GM19023 (cell line): ENCODE results near the gene ITGA4.
"Not testable (repeated sequence)": the region's sequence is repeated elsewhere in the genome, so short reads cannot be mapped to it uniquely, and the experiment has no call there.

Experiments
- ATAC-seq: cut with Tn5 transposase; IDR thresholded peaks from one replicate; pipeline ENCODE4 v1.9.1; 2021; ENCODE audit warnings: mild to moderate bottlenecking, moderate library complexity; ENCODE audit not compliant: unreplicated experiment

Gene ITGA4

DNA sequence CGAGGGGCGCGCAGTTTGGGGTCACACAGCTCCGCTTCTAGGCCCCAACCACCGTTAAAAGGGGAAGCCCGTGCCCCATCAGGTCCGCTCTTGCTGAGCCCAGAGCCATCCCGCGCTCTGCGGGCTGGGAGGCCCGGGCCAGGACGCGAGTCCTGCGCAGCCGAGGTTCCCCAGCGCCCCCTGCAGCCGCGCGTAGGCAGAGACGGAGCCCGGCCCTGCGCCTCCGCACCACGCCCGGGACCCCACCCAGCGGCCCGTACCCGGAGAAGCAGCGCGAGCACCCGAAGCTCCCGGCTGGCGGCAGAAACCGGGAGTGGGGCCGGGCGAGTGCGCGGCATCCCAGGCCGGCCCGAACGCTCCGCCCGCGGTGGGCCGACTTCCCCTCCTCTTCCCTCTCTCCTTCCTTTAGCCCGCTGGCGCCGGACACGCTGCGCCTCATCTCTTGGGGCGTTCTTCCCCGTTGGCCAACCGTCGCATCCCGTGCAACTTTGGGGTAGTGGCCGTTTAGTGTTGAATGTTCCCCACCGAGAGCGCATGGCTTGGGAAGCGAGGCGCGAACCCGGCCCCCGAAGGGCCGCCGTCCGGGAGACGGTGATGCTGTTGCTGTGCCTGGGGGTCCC lies at the start of gene ITGA4:
TSS of gene ITGA4 (plus strand) at position 266 of the 620 bp plus-strand sequence. CDS start at position 535, 269 bp downstream.
- peak; percentile 84 for ATAC-seq

DNA sequence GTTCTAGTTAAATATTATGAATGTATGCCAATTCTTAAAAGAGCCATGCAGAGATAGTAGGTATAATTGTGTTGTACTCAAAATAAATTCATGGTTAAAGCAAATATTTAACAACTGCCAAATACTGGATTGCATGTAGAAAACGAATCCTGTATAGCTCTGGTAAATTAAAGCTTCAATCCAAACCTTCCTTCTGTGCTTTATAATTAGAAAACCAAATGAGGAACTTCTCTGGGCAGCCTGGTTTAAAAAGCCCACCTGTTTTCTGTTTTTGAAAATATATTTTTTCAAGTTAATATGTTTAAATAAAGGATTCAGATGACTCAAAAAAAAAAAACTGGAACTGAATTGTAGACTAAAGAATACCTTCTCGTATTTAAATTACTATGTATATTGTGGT lies 48.3 kb upstream of the ITGA4 start:
- no peak for ATAC-seq

DNA sequence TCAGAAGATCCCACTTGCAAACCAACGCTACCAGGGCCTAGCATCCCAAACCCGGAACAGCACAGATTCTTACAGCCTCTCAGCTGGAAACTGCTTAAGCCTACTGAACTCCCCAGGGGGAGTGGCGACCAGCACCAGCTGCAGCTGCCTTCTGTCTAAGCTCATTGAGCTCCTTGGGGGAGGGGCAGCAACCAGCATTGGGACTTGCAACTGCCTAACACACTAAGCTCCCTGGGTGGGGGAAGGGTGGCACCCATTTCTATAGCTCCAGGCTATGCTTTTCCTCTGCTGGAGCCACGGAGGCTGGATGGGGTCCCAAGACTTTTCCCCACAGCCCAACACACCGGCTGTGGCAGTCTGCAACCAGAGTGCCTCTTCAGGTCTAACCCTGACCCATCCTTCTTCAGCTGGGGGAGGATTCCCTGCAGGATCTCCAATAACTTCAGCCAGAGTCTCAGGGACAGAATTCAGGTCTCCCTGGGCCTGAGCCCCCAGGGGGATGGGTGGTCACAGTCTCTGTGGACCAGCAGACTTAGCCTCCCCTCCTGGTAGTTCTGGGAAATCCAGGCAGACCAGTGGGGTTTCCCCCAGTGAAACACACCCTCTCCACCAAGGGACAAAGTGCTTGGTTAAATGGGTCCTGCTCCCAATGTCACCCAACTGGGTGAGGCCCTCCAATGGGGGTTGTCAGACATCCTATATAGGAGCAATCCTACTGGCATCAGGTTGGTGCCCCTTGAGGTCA lies 45.9 kb upstream of the ITGA4 start:
- ATAC-seq = peak; percentile 97

DNA sequence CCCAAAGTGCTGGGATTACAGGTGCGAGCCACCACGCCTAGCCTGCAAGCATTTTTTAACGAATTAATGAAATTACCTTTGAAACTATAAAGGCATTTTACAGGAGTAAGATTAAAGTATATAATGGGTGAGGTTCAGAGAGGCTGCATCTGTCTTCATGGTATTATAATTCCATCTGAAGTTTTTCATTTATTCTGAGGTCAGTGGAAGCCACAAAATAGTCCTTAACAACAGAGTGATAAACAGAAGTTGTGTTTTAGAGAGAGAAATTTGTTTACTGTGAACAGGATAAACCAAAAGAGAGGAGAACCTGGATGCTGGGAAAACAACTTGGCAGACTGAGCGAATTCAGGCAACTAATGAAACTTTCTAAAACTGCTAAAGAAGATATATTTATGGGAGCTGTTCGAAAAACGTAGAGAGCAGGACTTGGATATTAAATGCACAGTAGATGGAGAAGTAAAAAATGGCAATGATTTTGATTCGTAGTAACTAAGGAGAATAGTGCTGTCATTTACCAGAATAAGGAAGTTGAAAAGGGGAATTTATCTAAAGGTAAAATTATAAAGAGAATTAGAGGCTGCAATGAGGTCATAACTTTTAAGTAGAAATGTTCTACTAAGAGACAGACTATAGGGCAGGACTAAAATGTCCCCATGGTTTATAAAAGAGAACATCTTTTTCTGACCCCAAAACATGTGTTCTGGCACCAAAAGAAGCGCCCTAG lies 37.9 kb upstream of the ITGA4 start:
- ATAC-seq = no peak

GRCh38 chr2:181420259-181421130 lies 36.7 kb upstream of the ITGA4 start:
- ATAC-seq = no peak

GRCh38 chr2:181421131-181421458 lies 36.1 kb upstream of the ITGA4 start:
- no peak for ATAC-seq

GRCh38 chr2:181421464-181421863 lies 35.7 kb upstream of the ITGA4 start:
- no peak for ATAC-seq

GRCh38 chr2:181426672-181427071 lies 30.5 kb upstream of the ITGA4 start:
- no peak for ATAC-seq

DNA sequence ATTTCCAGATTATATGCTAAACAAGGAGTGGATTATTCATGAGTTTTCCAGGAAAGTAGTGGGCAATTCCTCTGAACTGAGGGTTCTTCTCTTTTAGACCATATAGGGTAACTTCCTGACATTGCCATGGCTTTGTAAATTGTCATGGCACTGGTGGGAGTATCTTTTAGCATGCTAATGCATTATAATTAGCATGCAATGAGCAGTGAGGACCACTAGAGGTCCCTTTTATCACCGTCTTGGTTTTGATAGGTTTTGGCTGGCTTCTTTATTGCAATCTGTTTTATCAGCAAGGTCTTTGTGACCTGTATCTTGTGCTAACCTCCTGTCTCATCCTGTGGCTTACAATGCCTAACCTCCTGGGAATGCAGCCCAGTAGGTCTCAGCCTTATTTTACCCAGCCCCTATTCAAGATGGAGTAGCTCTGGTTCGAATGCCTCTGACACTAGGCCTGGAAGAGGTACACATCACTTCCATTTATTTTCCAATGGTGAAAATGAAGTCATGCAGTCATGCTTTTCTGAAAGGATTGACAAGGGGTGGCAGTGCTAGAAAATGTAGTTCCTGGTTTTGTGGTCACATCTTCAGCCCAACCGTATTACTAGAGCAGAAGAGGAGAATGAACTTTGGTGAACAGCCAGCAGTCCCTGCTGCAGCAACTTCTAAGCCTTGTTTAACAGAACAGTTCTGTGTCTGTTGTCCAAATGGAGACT lies 26.6 kb upstream of the ITGA4 start:
- no peak for ATAC-seq

- no peak for ATAC-seq
Measured at GRCh38 chr2:181431674-181432073, 25.5 kb upstream of the ITGA4 start.

- ATAC-seq = no peak
Measured at GRCh38 chr2:181438261-181438660, 18.9 kb upstream of the ITGA4 start.

DNA sequence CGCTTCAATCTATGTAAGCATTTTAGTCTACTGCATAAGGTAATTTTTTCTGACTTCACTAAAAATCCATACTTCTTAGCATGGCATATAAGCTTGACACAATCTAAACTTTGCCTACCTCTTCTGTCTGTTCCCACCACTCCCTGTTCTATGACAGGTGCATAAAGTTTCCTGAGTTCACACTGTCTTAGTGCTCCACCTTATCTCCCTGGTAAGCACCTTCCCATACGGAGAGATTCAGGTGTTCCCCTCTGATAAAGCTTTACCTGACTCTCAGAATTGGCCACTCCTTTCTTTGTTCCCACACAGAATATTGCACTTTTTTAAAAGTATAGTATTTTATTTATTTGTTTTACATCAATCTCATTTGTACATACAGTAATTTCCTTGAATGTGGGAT lies 16.8 kb upstream of the ITGA4 start:
- ATAC-seq = no peak

GRCh38 chr2:181440919-181441318 lies 16.3 kb upstream of the ITGA4 start:
- ATAC-seq = no peak

- no peak for ATAC-seq
Measured at GRCh38 chr2:181441670-181442069, 15.5 kb upstream of the ITGA4 start.

GRCh38 chr2:181444654-181445053 lies 12.5 kb upstream of the ITGA4 start:
- no peak for ATAC-seq

GRCh38 chr2:181446985-181447384 lies 10.2 kb upstream of the ITGA4 start:
- no peak for ATAC-seq

- ATAC-seq = not testable (repeated sequence)
Measured at GRCh38 chr2:181449278-181449677, 7.9 kb upstream of the ITGA4 start.

DNA sequence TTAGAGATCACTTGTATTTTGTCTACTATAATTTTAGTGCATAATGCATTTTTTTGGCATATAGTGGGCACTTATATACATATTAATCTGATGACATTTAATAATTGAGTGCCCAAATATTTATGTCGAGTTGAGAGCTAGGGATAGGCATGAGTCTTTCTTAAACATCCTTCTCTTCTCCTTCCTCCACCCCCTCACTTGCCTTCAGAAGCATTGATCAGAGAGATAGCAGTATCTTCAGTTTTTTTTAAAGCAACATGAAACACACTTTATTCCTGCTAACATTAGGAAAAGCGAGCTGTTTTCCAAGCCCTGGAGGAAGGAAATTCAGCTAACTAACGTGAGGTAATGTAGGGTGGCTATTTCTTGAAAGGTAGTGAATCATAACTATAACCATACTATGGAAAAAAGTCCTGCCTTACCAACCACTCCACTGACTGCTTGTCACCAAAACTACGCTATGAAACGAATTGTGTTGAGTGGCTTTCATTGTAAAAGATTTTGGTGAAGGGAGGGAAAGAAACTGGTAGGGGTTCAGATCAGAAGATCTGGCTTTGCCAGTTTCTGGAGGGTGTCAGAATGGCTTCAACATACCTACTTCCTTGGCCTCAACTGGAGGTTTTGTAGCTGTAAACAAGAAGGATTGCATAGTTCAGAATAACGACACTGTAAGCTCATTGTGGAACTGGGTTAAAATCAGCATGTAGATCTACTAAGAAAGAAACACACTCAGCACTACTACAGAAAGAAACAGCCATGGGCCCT lies 2.3 kb upstream of the ITGA4 start:
- ATAC-seq = no peak

DNA sequence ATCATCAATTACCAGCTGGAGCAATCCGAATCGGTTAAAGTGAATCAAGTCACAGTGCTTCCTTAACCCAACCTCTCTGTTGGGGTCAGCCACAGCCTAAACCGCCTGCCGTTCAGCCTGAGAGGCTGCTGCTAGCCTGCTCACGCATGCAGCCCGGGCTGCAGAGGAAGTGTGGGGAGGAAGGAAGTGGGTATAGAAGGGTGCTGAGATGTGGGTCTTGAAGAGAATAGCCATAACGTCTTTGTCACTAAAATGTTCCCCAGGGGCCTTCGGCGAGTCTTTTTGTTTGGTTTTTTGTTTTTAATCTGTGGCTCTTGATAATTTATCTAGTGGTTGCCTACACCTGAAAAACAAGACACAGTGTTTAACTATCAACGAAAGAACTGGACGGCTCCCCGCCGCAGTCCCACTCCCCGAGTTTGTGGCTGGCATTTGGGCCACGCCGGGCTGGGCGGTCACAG lies 496 bp upstream of the ITGA4 start:
- peak; percentile 67 for ATAC-seq
